HL-60 (cell line): Measurements from ENCODE around the gene KLKB1.
"Not testable (repeated sequence)": the region's sequence is repeated elsewhere in the genome, so short reads cannot be mapped to it uniquely, and the experiment has no call there.

Source experiments
- CTCF ChIP-seq: IDR thresholded peaks from one replicate; pipeline ENCODE4 v1.5.1; 2011; ENCODE audit warnings: low read length, control low read depth, inconsistent platforms; ENCODE audit not compliant: insufficient read depth
- GABPA ChIP-seq: IDR thresholded peaks from 2 replicates; pipeline ENCODE4 v1.6.1; 2012; ENCODE audit warnings: low read depth
- POLR2AphosphoS5 ChIP-seq: IDR thresholded peaks from 2 replicates; pipeline ENCODE4 v1.6.1; 2012; ENCODE audit warnings: low read depth
- REST ChIP-seq: IDR thresholded peaks from 2 replicates; pipeline ENCODE4 v1.6.1; 2012; ENCODE audit warnings: low read depth; ENCODE audit not compliant: insufficient replicate concordance

GRCh38 chr4:186265250-186265649 lies 37.9 kb downstream of the KLKB1 start:
- TF ChIP-seq CTCF, POLR2AphosphoS5, GABPA, REST: not testable (repeated sequence)
